Cerebellar nuclear complex (tissue), 1 donor: ENCODE measurements around the gene SEC23B.
"Not testable (repeated sequence)": the region's sequence is repeated elsewhere in the genome, so short reads cannot be mapped to it uniquely, and the experiment has no call there.

Experiments used
- DNase-seq, 2 experiments: peaks; one replicate each; lab custom pipeline; 2025; lab: John Stamatoyannopoulos, UW

Gene SEC23B

GRCh38 chr20:18526761-18527160 lies 19.0 kb downstream of the SEC23B start:
- DNase-seq: not testable (repeated sequence)

- no peak for DNase-seq
Observed at GRCh38 chr20:18527339-18527738, 19.6 kb downstream of the SEC23B start.

GRCh38 chr20:18527836-18528235 lies 20.1 kb downstream of the SEC23B start:
- DNase-seq: no peak

GRCh38 chr20:18529041-18529440 lies 21.3 kb downstream of the SEC23B start:
- DNase-seq: no peak

- no peak for DNase-seq
Observed at GRCh38 chr20:18532626-18533025, 24.9 kb downstream of the SEC23B start.

GRCh38 chr20:18533491-18533890 lies 25.8 kb downstream of the SEC23B start:
- DNase-seq: no peak

GRCh38 chr20:18533978-18534644 lies 26.4 kb downstream of the SEC23B start:
- no peak for DNase-seq

GRCh38 chr20:18537651-18538050 lies 29.9 kb downstream of the SEC23B start:
- DNase-seq: no peak

- no peak for DNase-seq
Observed at GRCh38 chr20:18541741-18542140, 34.0 kb downstream of the SEC23B start.

- DNase-seq: no peak
Observed at GRCh38 chr20:18543216-18543615, 35.5 kb downstream of the SEC23B start.

GRCh38 chr20:18543932-18544331 lies 36.2 kb downstream of the SEC23B start:
- DNase-seq: no peak

- DNase-seq: no peak
Observed at GRCh38 chr20:18545566-18545965, 37.8 kb downstream of the SEC23B start.

GRCh38 chr20:18548465-18548864 lies 40.7 kb downstream of the SEC23B start:
- no peak for DNase-seq

- no peak for DNase-seq
Observed at GRCh38 chr20:18553746-18554145, 46.0 kb downstream of the SEC23B start.

GRCh38 chr20:18566892-18567738 lies 59.4 kb downstream of the SEC23B start, which contains the start of gene SMIM26:
Gene SMIM26, plus strand, starts transcription at chr20:18567432. Its CDS starts 47 bp downstream, at chr20:18567479.
- DNase-seq: peak in 1 of 2 experiments; percentile 79

- DNase-seq: no peak
Observed at GRCh38 chr20:18567739-18568091, 60.0 kb downstream of the SEC23B start.

- DNase-seq: no peak
Observed at GRCh38 chr20:18571009-18571408, 63.3 kb downstream of the SEC23B start.

- no peak for DNase-seq
Observed at GRCh38 chr20:18571578-18571977, 63.8 kb downstream of the SEC23B start.

- DNase-seq: no peak
Observed at GRCh38 chr20:18577942-18578341, 70.2 kb downstream of the SEC23B start.

GRCh38 chr20:18578581-18578980 lies 70.8 kb downstream of the SEC23B start:
- no peak for DNase-seq

GRCh38 chr20:18580012-18580411 lies 72.3 kb downstream of the SEC23B start:
- no peak for DNase-seq

- no peak for DNase-seq
Observed at GRCh38 chr20:18585134-18585533, 77.4 kb downstream of the SEC23B start.
